Neural cell (in vitro differentiated cells): Measurements from ENCODE around the gene ZFX. TPM values are rescaled to one million over a fixed set of nuclear protein-coding genes. Genes with fewer than 3 reads are reported as not detected.
"Not testable (repeated sequence)": the region's sequence is repeated elsewhere in the genome, so short reads cannot be mapped to it uniquely, and the experiment has no call there.

ENCODE experiments used
- H2AFZ ChIP-seq: fragments of 200-600, 300-800 bp; sonication (generic), shearing (Covaris generic); 2 replicates; pipeline ENCODE4 v1.6.0; 2014; ENCODE audit warnings: low read depth, mild to moderate bottlenecking, antibody characterized with exemption, low read length, moderate library complexity
- H3F3A ChIP-seq: fragments of 200-600 bp; shearing (Covaris generic); 2 replicates; pipeline ENCODE4 v1.6.1; 2016; ENCODE audit warnings: mild to moderate bottlenecking, moderate library complexity, mixed read lengths, antibody characterized with exemption, low read length; ENCODE audit not compliant: insufficient read depth, poor library complexity, severe bottlenecking
- H3K27ac ChIP-seq: fragments of 200-600, 300-800 bp; sonication (generic), shearing (Covaris generic); 2 replicates; pipeline ENCODE4 v1.5.1; 2014; ENCODE audit warnings: mild to moderate bottlenecking, low read length, moderate library complexity
- H3K27me3 ChIP-seq: fragments of 300-800, 200-600 bp; sonication (generic), shearing (Covaris generic); 2 replicates; pipeline ENCODE4 v1.6.0; 2014; ENCODE audit warnings: mild to moderate bottlenecking, low read depth, low read length, moderate library complexity; ENCODE audit not compliant: insufficient read depth
- H3K36me3 ChIP-seq: fragments of 300-800, 200-600 bp; sonication (generic), shearing (Covaris generic); 2 replicates; pipeline ENCODE4 v1.5.1; 2014; ENCODE audit warnings: mild to moderate bottlenecking, antibody characterized with exemption, low read length, moderate library complexity; ENCODE audit not compliant: insufficient read depth
- H3K4me2 ChIP-seq: fragments of 300-800, 200-600 bp; sonication (generic), shearing (Covaris generic); 2 replicates; pipeline ENCODE4 v1.6.0; 2014; ENCODE audit warnings: mild to moderate bottlenecking, low read length
- H3K4me3 ChIP-seq: fragments of 300-800, 200-600 bp; sonication (generic), shearing (Covaris generic); 2 replicates; pipeline ENCODE4 v1.5.1; 2014; ENCODE audit warnings: mild to moderate bottlenecking, low read length, moderate library complexity
- H3K79me2 ChIP-seq: fragments of 200-600 bp; shearing (Covaris generic); replicated peaks from 2 replicates; pipeline ENCODE4 v1.6.0; 2014; ENCODE audit warnings: mild to moderate bottlenecking, low read length, moderate library complexity; ENCODE audit not compliant: insufficient read depth
- H3K9ac ChIP-seq: fragments of 300-800, 200-600 bp; sonication (generic), shearing (Covaris generic); 2 replicates; pipeline ENCODE4 v1.6.1; 2016; ENCODE audit warnings: mild to moderate bottlenecking, low read length, mixed read lengths
- H3K9me2 ChIP-seq: fragments of 200-600 bp; shearing (Covaris generic); 2 replicates; pipeline ENCODE4 v1.6.1; 2016; ENCODE audit warnings: mild to moderate bottlenecking, low read length, mixed read lengths; ENCODE audit not compliant: insufficient read depth
- H3K9me3 ChIP-seq: fragments of 200-600, 300-800 bp; sonication (generic), shearing (Covaris generic); 2 replicates; pipeline ENCODE4 v1.6.1; 2016; ENCODE audit warnings: mild to moderate bottlenecking, mixed run types, low read length, moderate library complexity, mixed read lengths
- H4K20me1 ChIP-seq: fragments of 200-600 bp; shearing (Covaris generic); 2 replicates; pipeline ENCODE4 v1.6.1; 2016; ENCODE audit warnings: mild to moderate bottlenecking, mixed run types; ENCODE audit not compliant: insufficient read depth
- EP300 ChIP-seq: fragments of 450-650 bp; conservative IDR thresholded peaks from 2 replicates; pipeline ENCODE4 v1.6.1; 2014; ENCODE audit warnings: antibody characterized with exemption, mild to moderate bottlenecking, moderate library complexity; ENCODE audit not compliant: poor library complexity, severe bottlenecking
- EZH2 ChIP-seq: fragments of 200-600, 300-800 bp; shearing (Covaris generic), sonication (generic); IDR thresholded peaks from 2 replicates; pipeline ENCODE4 v1.6.1; 2014; ENCODE audit warnings: antibody characterized with exemption, low read length, borderline replicate concordance, mild to moderate bottlenecking; ENCODE audit not compliant: insufficient read depth, poor library complexity, severe bottlenecking
- MXI1 ChIP-seq: fragments of 450-650 bp; conservative IDR thresholded peaks from 2 replicates; pipeline ENCODE4 v1.6.1; 2014; ENCODE audit warnings: antibody characterized with exemption, mild to moderate bottlenecking; ENCODE audit not compliant: poor library complexity, severe bottlenecking
- POLR2AphosphoS5 ChIP-seq: IDR thresholded peaks from 2 replicates; pipeline ENCODE4 v1.6.1; 2012
- RAD21 ChIP-seq: fragments of 450-650 bp; conservative IDR thresholded peaks from 2 replicates; pipeline ENCODE4 v1.6.1; 2014; ENCODE audit warnings: antibody characterized with exemption, mild to moderate bottlenecking, moderate library complexity
- SMC3 ChIP-seq: fragments of 450-650 bp; conservative IDR thresholded peaks from 2 replicates; pipeline ENCODE4 v1.6.1; 2014; ENCODE audit warnings: antibody characterized with exemption, mild to moderate bottlenecking, moderate library complexity; ENCODE audit not compliant: poor library complexity
- TAF1 ChIP-seq: IDR thresholded peaks from 2 replicates; pipeline ENCODE4 v1.6.1; 2012; ENCODE audit warnings: low read depth
- polyA plus RNA-seq: library from polyadenylated mRNA; depleted of rRNA; stranded (reverse); fragments of >200 nt; gene quantifications from 2 replicates; pipeline ENCODE4 v1.2.3, GENCODE V29; 2014
- TF ChIP-seq, protein P1 (sequence below): fragments of 450-650 bp; IDR thresholded peaks from 2 replicates; pipeline ENCODE4 v1.5.1; 2014; ENCODE audit warnings: antibody characterized with exemption, mild to moderate bottlenecking, moderate library complexity; ENCODE audit not compliant: poor library complexity, severe bottlenecking
- TF ChIP-seq, protein P2 (sequence below): IDR thresholded peaks from 2 replicates; pipeline ENCODE4 v1.6.1; 2012; ENCODE audit warnings: borderline replicate concordance

The ZFX gene
- polyA plus RNA-seq, 1 donor from 2014 or later: 12.5 TPM

DNA sequence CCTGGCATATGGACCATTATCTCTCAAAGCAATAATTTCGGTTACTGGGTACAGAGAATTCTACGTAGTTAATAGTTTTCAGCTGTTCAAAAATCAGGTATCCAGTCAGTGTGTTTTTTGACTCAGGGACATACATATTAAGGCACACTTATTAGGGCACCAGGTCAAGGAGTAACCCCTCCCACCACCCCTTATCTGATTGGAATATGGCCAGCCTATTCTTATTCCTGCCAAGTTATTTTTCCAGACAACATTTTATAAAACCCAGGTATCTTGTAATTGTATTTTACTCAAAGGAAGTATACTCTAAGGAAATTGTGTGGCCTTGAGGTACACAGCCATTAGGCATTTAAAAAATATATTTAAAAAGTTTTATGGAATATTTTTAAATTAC is 4.3 kb downstream of the ZFX start:
- Histone ChIP-seq H3K4me2 (no peak overlapping the region), H3K9me2 (no peaks in the 10 kb centered on the region), H3F3A (no peaks in the 10 kb centered on the region), H3K27ac (no peak overlapping the region), H4K20me1 (no peaks in the 10 kb centered on the region), H3K9ac (no peak overlapping the region), H3K27me3 (no peaks in the 10 kb centered on the region), H3K79me2 (peaks cover 44% of the 10 kb centered on the region), H2AFZ (no peak overlapping the region), H3K9me3 (no peaks in the 10 kb centered on the region), H3K4me3 (no peak overlapping the region), H3K36me3 (no peaks in the 10 kb centered on the region)
- TF ChIP-seq, protein P1, sequence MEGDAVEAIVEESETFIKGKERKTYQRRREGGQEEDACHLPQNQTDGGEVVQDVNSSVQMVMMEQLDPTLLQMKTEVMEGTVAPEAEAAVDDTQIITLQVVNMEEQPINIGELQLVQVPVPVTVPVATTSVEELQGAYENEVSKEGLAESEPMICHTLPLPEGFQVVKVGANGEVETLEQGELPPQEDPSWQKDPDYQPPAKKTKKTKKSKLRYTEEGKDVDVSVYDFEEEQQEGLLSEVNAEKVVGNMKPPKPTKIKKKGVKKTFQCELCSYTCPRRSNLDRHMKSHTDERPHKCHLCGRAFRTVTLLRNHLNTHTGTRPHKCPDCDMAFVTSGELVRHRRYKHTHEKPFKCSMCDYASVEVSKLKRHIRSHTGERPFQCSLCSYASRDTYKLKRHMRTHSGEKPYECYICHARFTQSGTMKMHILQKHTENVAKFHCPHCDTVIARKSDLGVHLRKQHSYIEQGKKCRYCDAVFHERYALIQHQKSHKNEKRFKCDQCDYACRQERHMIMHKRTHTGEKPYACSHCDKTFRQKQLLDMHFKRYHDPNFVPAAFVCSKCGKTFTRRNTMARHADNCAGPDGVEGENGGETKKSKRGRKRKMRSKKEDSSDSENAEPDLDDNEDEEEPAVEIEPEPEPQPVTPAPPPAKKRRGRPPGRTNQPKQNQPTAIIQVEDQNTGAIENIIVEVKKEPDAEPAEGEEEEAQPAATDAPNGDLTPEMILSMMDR: no peak
- no peak for TF ChIP-seq POLR2AphosphoS5
- TF ChIP-seq TAF1: no peak
- no peak for TF ChIP-seq SMC3
- TF ChIP-seq EP300: no peak

DNA sequence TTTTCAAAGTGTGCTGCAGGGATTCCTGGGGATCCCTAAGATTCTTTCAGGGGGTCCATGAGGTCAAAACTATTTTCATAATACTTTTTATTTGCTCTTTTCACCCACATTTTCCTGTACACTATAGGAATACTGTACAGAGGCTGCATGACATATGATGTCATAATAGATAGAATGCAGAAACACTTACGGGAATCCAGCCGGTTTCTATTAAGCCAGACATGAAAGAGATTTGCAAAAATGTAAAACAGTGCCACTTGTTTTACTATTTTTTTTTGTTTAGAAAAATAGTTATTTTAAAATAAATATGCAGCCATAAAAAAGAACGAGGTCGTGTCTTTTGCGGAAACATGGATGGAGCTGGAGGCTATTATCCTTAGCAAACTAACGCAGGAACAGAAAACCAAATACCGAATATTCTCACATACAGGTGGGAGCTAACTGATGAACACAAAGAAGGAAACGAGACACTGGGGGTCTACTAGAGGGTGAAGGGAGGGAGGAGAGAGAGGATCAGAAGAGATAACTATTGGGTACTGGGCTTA is 5.0 kb downstream of the ZFX start:
- Histone ChIP-seq H3K9me3 (no peaks in the 10 kb centered on the region), H4K20me1 (no peaks in the 10 kb centered on the region), H3K4me2 (no peak overlapping the region), H3K79me2 (peaks cover 49% of the 10 kb centered on the region), H3K36me3 (no peaks in the 10 kb centered on the region), H3K27me3 (no peaks in the 10 kb centered on the region), H2AFZ (no peak overlapping the region), H3K4me3 (no peak overlapping the region), H3F3A (no peaks in the 10 kb centered on the region), H3K27ac (no peak overlapping the region), H3K9me2 (no peaks in the 10 kb centered on the region), H3K9ac (no peak overlapping the region)
- TF ChIP-seq RAD21 (no peak), EZH2 (no peak), TAF1 (no peak), POLR2AphosphoS5 (no peak), MXI1 (no peak), SMC3 (no peak), EP300 (no peak)
- TF ChIP-seq, protein P1: no peak
- TF ChIP-seq, protein P2, sequence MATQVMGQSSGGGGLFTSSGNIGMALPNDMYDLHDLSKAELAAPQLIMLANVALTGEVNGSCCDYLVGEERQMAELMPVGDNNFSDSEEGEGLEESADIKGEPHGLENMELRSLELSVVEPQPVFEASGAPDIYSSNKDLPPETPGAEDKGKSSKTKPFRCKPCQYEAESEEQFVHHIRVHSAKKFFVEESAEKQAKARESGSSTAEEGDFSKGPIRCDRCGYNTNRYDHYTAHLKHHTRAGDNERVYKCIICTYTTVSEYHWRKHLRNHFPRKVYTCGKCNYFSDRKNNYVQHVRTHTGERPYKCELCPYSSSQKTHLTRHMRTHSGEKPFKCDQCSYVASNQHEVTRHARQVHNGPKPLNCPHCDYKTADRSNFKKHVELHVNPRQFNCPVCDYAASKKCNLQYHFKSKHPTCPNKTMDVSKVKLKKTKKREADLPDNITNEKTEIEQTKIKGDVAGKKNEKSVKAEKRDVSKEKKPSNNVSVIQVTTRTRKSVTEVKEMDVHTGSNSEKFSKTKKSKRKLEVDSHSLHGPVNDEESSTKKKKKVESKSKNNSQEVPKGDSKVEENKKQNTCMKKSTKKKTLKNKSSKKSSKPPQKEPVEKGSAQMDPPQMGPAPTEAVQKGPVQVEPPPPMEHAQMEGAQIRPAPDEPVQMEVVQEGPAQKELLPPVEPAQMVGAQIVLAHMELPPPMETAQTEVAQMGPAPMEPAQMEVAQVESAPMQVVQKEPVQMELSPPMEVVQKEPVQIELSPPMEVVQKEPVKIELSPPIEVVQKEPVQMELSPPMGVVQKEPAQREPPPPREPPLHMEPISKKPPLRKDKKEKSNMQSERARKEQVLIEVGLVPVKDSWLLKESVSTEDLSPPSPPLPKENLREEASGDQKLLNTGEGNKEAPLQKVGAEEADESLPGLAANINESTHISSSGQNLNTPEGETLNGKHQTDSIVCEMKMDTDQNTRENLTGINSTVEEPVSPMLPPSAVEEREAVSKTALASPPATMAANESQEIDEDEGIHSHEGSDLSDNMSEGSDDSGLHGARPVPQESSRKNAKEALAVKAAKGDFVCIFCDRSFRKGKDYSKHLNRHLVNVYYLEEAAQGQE: no peak

DNA sequence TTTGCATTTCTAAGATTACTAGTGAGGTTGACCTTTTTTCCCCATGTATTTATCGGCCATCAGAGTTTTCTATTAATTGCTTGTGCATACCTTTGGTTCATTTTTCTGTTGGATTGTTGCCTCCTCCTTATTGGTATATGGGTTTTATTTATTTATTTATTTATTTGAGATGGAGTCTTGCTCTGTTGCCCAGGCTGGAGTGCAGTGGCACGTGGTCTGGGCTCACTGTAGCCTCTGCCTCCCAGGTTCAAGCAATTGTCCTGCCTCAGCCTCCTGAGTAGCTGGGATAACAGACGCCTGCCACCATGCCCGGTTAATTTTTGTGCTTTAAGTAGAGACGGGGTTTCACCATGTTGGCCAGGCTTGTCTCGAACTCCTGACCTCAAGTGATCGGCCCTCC is 6.2 kb downstream of the ZFX start:
- H2AFZ ChIP-seq, H3K4me3 ChIP-seq, H3K9me3 ChIP-seq, H3K4me2 ChIP-seq, H3K36me3 ChIP-seq, H3F3A ChIP-seq, H3K9ac ChIP-seq, H3K27me3 ChIP-seq, H3K27ac ChIP-seq, H4K20me1 ChIP-seq, H3K9me2 ChIP-seq: not testable (repeated sequence)
- H3K79me2 ChIP-seq: peaks cover 54% of the 10 kb centered on the region
